Activated CD8-positive, alpha-beta memory T cell treated with anti-CD3 and anti-CD28 coated beads, Interleukin-2, amount 50 U/mL, for 24 hours (primary cell): ENCODE measurements around the gene ZDHHC14.

ENCODE experiments used
- DNase-seq: peaks from one replicate; pipeline ENCODE4 v3.0.0-alpha.2; 2020; ENCODE audit errors: extremely low read depth

ZDHHC14 gene

DNA sequence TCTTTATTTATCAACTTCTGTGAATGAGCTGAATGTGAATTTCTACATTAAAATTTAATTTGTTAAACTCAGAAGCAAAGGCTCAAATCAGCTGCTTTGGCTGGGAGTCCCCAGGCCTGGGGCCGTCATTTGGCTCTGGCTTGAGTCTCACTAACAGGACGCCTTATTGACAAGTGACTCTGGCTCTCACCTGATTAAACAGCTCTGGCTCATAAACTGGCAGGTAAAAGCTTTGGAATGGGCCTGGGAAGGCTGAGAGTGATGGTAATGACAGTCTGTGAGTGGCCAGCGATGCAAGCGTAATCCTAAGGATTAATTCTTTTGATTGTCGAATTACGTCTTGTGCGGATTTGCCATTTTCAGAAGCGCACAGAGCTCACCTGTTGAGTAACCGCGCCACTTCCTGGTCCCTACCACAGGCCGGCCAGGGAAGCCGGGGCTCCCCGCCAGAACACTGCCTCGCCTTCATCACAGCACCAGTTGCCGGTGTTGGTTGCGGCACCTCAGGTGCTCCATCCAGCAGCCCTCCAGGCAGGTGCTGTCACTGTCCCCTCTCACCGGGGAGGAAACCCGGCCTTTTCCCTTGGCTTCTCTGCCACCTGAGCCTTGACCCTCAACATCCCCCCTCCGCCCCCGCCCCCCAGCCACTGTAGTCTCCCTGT is 110.7 kb downstream of the ZDHHC14 start:
- no peak for DNase-seq

DNA sequence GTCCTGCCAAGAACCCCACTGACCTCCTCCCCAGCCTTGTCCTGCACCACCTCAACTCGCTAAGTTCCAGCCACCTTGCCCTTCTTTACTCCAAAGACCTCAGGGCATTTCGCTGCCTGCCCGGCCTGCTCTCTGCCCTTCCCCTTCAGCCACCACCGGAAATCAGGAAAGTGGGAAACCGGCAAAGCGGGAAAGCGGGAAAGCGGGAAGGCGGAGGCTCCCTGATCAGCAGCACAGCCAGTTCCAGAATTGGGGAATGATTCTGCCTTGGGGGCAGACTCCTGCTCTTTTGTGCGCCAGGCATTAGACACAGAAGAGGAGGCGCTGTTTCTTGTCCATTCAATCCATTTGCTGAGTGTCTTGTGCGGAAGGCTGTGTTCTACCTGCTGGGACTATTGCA is 111.3 kb downstream of the ZDHHC14 start:
- no peak for DNase-seq

DNA sequence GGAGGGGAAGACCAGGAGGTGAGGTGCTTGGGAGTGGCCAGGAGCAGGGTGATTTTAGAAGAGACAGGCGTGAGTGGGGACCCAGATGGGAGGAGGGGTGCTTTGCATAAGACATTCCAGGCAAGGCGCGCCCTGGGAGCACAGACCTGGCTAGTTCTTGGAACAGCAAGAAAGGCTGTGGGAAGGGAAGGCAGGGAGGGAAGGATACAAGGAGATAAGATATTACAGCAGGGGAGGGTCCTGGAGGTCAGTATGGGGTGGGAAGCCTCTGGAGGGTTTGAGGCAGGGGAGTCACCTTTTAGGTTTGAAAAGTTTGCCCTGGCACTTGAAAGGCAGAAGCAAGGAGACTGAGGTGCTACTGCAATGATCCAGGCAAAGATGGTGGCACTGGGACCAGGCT is 111.8 kb downstream of the ZDHHC14 start:
- DNase-seq, result no peak

DNA sequence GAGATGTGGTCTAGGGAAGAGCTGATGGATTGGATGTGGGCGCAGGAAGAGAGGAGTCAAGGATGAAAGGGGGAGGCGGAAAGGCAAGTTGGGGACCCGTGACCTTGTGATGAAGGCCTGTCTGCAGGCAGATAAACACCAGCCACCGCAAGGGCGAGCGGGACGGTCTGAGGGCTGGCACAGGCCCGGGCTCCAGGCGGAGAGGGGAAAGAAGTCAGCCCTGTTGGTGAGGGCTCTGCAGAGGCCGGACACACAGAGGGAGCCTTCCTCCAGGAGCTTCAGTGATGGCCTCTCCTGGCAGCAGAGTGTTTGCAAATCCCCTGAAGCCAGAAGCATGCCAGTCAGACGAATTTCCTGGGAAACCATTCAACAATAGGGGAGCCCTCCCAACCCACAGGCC is 112.2 kb downstream of the ZDHHC14 start:
- no peak for DNase-seq

DNA sequence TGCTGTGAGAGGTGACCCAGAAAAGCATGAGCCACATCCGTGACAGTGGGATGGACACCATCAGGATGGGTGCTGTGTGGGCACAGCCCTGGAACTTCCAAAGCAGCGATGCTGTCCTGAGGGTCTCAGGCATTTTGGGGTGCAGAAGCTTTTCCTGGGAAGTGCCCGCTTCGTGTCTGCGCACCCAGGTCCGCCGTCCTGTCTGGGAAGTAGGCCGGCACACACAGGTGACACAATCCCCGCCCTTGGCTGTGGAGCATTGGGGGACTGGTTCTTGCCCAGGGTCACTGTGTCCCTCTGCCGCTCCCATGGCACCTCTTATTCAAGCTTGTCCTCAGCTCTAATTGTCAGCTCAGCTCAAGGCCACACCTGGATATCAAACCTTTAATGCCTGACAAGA is 112.6 kb downstream of the ZDHHC14 start:
- DNase-seq, result no peak

DNA sequence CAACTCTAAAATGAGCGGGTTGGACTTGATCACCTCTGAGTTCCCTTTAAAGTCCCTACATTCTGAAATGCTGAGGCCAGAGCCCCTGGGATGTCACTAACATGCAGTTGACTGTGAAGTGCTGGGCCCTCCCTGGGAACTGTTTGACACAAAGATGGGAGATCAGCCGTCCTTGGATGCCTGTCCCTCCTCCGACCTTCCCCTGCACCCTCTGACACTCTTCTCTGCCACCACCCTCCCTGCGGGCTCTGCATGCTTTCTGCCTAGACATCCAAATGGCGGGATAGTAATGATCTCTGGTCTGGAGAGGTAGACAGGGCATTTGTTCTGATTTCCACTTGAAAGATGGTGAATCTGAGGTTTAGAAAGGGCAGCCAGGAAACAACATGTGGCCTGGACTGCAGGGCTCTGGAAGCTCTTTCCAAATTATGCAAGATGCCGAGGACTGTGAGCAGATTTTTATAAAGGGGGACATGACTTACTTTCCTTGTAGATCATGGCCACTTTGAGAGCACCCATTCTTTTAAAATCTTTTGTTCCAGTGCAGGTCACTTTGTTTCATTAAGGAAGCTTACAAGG is 113.2 kb downstream of the ZDHHC14 start:
- no peak for DNase-seq

DNA sequence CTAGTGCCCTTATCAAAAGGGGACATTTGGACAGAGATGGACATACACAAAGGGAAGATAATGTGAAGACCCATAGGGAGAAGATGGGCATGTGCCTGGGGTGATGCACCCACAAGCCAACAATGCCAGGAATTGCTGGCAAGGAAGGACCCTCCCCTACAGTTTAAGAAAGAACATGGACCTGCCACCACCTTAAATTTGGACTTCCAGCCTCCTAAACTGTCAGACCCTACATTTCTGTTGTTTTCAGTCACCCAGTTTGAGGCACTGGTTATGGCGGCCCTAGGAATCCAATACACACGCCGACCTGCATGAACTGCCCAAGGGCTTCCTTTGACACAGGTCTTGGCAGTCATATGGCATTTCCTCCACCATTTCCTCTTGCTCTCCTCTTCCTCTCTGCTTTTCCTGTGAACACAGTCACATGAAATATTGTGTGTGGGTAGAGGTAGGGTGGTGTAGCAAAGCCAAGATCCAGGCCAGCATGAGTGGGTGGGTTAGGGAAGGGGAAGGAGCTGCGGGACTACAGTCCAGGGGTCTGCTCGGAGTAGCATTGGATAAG is 115.6 kb downstream of the ZDHHC14 start:
- DNase-seq, result no peak

DNA sequence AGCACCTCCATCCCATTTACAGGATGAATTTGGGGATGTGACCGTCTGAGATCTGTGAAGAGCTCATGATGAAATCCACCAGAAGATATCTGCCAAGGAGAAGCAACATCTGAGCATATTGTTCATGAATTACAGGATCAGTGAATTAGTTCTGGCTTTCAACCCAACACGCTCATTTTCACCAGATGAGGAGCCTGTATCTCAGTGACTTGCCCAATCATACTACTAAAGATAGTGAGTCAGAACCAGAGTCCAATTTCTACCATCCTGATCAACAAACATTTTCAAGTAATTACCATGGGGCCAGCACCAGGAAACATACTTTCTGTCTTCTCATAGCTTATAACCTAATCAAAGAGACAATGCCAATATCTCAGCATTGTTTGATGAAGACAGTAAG is 116.6 kb downstream of the ZDHHC14 start:
- no peak for DNase-seq

DNA sequence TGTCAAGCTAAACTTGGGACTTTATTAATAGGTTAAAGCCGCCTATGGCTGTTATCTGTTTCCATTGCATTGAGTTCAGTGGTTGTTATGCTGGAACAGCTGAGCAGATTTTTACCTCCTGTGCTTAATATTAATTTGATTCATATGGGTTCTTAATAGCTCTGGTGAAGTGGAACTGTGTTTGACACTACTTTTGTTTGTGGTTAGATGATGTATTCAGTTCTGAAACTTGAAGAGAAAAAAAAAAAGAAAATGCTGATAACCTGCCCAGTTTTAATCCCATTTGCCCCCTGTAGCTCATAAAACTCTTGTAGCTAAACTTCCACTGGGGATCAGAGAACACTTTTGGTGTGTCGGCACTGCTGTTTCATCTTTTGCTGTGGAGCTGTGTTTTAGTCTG is 117.8 kb downstream of the ZDHHC14 start:
- DNase-seq, result no peak

DNA sequence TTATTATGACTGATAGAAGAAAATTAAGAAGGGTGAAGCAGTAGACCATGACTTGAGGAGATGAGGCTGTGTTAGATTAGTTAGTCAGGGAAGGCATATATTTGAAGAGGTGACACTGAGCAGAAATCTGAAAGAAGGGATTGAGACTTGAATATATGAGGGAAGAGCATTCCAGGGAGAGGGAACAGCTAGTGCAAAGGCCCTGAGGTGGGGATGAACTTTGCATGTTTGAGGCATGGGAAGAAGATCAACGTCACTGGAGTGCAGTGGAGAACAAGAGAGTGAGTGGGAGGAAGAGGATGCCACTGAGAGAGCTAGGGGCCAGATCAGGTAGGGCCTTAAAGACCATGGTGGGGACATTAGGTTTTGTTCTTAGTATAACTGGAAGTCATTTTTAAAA is 119.0 kb downstream of the ZDHHC14 start:
- no peak for DNase-seq

DNA sequence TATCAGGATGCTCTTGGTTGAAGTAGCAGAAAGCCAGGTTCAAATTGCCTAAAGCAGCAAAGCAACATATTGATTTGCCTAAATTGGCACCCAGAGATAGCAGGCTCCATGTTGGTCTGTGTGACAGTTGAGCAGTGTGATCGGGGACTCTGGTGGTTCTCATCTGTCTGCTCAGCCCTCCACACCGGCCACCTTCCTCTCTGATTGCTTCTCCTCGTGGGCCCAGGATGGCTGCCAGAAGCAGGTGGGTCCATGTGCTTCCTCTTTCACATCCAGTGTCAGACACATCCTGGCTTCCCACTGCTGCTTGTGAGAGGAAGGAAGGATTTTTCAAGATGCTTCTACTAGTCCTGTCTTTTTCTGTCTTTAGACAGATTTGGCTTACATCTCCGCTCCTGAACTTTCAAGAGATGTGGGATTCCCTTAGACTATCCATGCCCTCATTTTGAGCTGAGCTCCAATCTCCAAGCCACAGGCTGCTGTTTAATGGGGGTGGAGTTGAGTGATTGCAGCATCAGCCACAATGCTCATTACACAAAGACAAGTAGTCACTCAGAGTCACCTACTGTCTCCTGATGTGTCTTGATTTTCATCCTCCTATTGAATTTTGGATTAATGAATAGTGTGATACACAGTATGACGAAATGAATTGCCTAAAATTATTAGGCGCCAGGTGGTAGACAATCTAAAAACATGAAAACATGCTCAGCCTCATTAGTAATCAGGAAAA is 122.2 kb downstream of the ZDHHC14 start:
- DNase-seq, result no peak

DNA sequence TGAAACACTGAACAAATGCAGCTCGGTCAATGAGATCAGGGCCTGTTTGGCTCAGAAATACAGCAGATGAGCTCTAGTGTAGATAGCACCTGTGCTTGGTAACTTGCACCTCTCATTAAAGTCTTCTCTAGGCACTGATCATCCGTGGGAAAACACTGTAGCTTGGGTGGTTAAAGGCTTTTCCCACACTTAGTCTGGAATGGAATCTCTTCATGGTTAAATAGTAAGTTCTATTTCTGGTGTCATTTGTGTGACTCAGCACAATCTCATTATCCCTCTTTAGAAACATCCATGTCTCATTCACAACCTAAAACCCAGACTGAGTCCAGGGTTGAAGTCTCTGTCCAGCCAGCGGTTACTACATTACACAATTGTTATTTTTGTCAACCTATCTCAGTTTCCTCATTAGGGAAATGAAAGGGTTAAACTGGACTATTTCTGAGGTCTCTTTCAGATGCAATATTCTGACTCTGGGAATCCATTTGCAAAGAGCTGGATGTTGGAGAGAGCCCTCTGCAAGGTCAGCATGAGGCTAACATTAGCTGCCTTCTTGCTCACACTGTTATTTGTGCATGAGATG is 125.0 kb downstream of the ZDHHC14 start:
- no peak for DNase-seq

DNA sequence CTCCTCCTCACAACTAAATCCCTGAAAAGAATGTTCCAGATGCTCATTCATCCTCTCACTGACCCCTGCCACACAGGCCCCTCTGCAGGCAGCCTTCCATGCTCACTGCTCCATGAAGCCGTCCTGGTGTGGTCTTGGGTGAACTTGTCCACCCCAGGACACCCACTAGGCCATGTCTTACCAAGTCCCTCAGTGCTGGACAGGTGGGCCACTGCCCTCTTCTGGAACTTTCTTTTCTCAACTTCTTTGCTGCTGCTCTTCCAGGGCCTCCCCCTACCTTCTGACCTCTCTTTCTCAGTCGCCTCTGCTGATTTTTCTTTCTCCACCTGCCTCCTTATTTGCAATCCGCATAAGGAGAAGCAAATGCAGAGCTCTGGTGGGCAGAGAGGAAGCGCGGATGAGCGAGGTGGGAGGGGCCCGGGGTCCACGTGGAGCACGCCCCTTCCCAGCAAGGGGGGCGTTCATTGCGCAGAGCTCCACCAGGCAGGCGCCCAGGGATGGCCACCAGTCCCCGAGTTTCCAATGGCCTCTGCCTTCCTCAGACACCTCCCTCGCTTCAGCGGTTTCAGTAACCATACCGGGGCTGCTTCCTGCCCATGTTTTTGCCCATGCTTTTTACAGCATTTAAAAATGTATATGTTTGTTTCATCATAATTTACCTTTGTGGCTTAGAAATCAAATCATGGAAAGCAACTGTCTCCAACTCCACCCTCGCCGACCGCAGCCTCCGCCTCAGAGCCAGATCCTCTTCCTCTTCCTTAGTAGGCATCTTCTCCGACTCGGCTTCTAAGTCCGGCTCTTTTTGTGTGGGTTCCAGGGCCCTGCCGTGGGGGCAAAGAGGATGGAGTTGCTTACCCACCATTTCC is 129.6 kb downstream of the ZDHHC14 start:
- DNase-seq, result no peak

DNA sequence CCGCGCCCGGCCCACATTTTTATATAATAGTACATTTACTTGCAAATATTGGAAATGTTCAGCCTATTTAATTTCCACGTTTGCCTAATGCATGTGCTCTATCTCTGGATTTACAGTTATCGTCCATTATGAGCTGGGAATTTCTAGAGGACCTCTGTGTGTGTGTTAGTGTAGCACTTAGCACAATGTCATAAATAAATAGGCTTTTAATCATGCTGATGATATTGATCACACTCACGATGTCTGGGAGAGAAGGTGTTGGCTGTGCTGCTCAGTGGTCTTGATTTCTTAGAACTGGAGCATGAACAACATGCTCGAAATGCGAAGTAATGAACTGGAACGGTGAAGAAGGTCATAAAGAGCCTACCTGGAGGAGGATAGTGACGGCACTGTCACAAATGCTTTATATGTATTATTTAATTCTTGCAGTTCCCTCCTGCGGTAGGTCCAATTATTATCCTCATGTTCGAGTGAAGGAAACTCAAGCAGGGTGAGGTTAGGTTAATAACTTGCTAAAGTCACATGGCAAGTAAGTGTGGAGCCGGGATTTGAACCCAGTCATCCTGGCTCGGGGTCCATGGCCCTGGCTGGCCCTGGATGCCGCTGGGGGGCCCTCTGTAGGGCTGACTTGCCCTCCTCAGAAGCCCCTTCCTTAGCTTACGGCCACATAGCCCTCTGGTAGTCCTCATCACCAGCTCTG is 130.8 kb downstream of the ZDHHC14 start:
- no peak for DNase-seq

DNA sequence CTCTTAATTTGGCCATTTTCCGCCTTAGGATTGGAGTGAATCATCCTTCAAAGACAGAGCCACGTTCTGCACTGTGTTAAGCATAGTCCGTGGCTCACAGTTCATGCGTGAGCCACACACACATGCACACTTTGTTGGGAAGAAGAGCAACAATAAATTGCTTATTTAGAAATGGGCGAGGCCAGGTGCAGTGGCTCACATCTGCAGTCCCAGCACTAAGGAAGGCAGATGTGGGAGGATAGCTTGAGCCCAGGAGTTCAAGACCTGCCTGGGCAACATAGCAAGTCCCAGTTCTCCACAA is 131.3 kb downstream of the ZDHHC14 start:
- DNase-seq, result no peak

DNA sequence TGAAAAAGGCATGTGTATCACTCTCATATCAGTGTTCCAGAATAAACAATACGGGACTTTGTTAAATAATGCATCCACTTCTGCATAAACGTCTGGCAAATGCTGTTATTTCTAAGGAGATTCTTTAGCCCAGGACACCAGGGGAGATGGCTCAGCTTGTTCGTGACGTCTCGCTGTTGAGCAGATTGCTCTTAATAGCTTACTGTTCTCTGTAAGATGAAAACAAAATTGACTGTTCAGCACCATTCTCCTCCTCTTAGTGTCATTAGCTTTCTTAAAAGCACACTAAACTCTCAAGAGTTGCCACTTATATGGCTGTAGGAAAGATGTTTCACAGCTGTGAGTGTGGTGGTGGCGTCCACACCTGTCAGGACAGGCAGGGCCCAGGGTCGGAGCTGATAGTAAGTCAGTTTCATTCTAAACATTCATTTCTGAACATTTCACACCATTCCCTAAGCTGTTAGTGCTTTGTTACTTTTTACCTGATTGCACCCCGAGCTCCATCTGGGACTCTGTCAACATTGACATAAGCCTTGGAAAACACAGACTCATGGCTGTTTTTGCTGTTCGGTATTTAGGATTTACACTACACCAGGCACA is 132.1 kb downstream of the ZDHHC14 start:
- no peak for DNase-seq

DNA sequence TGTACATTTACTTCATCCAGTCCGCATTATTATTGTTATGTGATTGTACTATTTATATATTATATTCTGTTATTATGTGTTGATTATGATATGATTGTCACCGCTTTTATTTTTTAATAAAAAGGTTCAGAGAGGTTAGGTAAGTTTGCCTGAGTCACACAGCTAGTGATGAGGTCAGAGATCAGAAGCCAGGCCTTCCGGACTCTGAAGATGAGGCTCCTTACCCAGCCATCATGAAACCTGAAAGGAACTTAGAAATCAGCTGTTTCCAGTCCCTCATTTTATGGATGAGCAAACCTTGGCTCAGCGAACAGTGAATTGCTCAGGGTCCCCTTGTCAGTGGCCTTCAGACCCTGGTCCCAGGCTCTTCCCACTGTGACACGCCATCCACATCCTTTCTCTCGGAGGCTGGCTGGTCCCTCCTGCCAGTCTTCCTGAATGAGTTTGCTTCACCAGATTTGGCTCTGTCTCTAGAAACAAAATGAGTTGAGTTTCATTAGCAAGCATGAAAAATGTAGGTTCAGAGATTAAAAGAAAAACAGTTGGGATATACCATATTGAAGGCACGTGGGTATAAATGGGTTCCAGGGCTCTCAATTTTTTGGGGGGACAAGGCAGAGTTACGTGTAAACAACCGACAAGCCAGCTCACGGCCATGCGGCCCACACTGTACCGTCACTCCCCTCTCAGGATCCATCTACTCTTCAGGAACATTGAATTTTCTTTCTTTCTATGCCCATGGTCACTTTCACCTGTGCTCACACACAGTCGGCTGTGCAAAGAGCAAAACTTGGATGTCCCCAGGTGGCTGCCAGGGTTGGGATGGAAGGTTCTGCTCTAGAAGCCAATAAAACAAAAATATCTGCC is 132.9 kb downstream of the ZDHHC14 start:
- DNase-seq, result no peak

DNA sequence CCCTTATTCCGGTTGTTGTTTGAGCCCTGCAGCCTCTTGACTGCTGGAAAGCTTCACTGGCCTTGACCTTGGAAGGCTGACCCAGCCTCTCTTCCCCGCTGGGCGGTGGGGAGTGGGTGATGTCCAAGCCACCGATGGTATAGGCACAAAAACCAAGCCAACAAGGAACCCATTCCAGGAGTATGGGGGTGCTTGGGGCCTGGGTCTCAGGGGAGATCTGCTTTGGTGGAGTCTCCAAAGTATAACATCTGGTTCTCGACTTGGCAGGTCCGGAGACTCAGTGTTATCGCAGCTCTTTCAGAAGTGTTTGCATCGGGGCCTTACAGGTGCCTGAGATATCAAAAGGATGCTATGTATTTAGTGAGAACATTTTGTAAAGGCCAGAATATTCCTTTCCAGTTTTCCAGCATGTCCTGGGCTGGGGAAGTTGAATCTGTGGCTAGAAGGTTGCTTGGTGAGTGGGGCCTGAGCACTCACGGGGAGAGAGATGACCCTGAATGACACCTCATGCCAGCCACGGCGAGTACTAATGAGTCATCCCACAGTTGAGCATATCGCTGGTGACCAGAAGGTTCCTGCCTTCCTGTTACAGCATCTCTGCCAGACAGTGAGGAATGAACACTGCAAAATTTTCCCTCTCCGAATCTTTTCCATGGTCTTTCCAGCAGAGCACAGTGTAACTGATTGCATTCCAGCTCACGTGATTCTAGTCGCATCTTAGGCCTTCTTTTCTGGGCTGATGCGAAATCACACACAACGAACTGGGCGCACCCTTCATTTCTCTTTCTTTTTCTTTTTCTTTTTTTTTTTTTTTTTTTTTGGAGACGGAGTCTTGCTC is 133.9 kb downstream of the ZDHHC14 start:
- DNase-seq, result no peak
